Heart left ventricle (tissue), 13 donors: Measurements from ENCODE around the gene ANKRD63.

Experiments
- POLR2A ChIP-seq, 2 donors: fragments of 450-650 bp; IDR thresholded peaks; one replicate each; pipeline ENCODE4 v1.6.1; 2017; ENCODE audit warnings: antibody characterized with exemption in 2 of 2, mild to moderate bottlenecking in 2 of 2, moderate library complexity in 2 of 2
- TF ChIP-seq, protein P1 (sequence below), 12 donors: fragments of 200-600 bp; sonication (generic) in 4 of 12; IDR thresholded peaks; one replicate each; pipeline versions ENCODE4 v1.5.0 to v1.8.0; 2018 to 2022; ENCODE audit warnings: antibody characterized with exemption in 12 of 12, mild to moderate bottlenecking in 5 of 12
- donor health status: ischemic (EF 13 %, LVEDD 7.1; RV severe dilation, severe dysfunction).
- donor health status: DM: no; HTN: yes; CAD: no.
- donor health status: DM: no; HTN: no; CAD: no.
- donor health status: ischemic (EF 25% LVEDD 6.9; RV normal size, moderate dysfunction).
- donor health status: ischemic (EF 25% LVEDD 5.7; RV mildly dilated, moderate dysfunction).
- donor health status: ischemic (EF 35%, LVEDD 5.7; RV mildly dilated, moderate dysfunction).
- donor health status: nonischemic (EF 11% LVEDD 7.7; RV severe dilation, severe dysfunction).
- donor health status: DM: yes; HTN: yes; CAD: no.
- donor health status: PGD.
- donor health status: ischemic (EF 29% LVEDD 5.4; RV normal size, mild dysfunction).
- donor health status: nonischemic (EF 23%, LVEDD 6.1; RV moderate dilation, normal function).

DNA sequence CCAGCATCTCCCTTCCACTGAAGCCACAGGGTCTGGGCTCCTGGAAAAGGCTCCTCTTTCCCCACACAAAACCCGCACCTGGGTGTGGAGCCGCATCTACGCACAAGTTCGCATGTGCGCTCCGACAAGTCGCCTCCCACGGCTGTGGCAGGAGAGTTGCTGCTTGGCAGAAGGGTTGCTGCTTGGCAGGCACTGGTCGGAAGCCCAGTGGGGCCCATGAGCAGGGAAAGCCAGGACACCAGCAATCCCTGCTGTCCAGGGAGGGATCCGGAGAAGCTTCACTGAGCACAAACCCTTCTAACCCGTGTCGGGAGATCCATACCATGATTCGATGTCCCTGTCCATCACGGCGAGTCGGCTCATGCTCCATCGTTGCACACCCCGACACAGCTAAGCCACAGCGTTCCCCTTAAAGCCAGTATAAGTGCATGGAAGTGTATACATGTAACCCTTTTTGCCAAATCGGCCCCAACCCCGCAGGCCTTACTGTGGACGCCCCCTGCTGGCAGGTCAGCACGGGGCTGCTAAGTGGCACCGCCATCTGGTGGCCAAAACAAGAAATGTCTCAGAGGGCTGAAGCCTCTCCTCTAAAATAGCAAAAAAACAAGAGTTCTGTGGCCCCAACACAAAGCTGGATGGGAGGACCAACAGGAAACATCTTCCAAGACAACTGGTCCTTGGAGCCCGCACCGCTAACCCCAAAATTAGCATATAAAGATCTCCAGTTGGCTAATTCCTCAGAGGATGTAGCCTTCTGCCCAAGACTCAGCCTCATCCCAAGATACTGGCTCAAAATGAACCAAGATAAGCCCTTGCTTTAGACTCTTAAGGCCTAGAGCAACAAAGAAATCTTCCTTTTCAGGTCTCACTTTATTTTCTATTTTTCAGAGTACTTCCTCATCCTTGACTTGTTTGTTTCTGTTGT, 8.3 kb downstream of the ANKRD63 start:
- no peak for TF ChIP-seq POLR2A (IDR thresholded peaks at IDR 0.05)
- TF ChIP-seq, protein P1, sequence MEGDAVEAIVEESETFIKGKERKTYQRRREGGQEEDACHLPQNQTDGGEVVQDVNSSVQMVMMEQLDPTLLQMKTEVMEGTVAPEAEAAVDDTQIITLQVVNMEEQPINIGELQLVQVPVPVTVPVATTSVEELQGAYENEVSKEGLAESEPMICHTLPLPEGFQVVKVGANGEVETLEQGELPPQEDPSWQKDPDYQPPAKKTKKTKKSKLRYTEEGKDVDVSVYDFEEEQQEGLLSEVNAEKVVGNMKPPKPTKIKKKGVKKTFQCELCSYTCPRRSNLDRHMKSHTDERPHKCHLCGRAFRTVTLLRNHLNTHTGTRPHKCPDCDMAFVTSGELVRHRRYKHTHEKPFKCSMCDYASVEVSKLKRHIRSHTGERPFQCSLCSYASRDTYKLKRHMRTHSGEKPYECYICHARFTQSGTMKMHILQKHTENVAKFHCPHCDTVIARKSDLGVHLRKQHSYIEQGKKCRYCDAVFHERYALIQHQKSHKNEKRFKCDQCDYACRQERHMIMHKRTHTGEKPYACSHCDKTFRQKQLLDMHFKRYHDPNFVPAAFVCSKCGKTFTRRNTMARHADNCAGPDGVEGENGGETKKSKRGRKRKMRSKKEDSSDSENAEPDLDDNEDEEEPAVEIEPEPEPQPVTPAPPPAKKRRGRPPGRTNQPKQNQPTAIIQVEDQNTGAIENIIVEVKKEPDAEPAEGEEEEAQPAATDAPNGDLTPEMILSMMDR (IDR thresholded peaks at IDR 0.05): peak; percentile 99 to 100 (median 100)
